Neural progenitor cell (in vitro differentiated cells): ENCODE data around the gene SUOX.

Experiments
- EZH2 ChIP-seq: fragments of 200-600 bp; sonication (generic); IDR thresholded peaks from 2 replicates; pipeline ENCODE4 v1.6.1; 2017; ENCODE audit warnings: antibody characterized with exemption, mild to moderate bottlenecking, moderate library complexity
- EZH2phosphoT487 ChIP-seq: fragments of 200-600 bp; sonication (generic); IDR thresholded peaks from 2 replicates; pipeline ENCODE4 v1.6.1; 2017; ENCODE audit warnings: antibody characterized with exemption
- TF ChIP-seq, protein P1 (sequence below): fragments of 200-600 bp; sonication (generic); IDR thresholded peaks from 2 replicates; pipeline ENCODE4 v1.5.1; 2017; ENCODE audit warnings: antibody characterized with exemption, mild to moderate bottlenecking

DNA sequence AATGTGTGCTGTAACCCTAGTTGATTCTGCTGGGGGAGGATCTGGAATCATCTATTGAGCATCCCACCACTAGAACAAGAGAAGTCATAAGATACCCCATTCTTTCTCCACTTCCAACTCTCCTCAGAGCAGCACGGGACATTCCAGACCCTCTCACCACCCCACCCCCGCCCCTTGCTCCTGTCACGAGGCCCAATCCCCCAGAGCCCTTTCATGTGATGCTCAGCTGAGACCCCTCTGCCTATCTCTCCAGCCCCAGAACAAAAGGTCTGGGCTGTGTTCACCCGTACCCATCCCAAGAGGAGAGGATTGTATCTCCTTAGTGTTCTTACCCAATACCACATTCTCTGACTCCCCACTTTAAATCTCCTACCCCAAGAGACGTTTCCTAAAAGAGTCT is 31.8 kb upstream of the SUOX start:
- TF ChIP-seq, protein P1, sequence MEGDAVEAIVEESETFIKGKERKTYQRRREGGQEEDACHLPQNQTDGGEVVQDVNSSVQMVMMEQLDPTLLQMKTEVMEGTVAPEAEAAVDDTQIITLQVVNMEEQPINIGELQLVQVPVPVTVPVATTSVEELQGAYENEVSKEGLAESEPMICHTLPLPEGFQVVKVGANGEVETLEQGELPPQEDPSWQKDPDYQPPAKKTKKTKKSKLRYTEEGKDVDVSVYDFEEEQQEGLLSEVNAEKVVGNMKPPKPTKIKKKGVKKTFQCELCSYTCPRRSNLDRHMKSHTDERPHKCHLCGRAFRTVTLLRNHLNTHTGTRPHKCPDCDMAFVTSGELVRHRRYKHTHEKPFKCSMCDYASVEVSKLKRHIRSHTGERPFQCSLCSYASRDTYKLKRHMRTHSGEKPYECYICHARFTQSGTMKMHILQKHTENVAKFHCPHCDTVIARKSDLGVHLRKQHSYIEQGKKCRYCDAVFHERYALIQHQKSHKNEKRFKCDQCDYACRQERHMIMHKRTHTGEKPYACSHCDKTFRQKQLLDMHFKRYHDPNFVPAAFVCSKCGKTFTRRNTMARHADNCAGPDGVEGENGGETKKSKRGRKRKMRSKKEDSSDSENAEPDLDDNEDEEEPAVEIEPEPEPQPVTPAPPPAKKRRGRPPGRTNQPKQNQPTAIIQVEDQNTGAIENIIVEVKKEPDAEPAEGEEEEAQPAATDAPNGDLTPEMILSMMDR: no peak
- TF ChIP-seq EZH2 (no peak), EZH2phosphoT487 (no peak)
